Kidney (tissue), 22 donors: ENCODE data around the gene RADX. TPM values are rescaled to one million over a fixed set of nuclear protein-coding genes. Genes with fewer than 3 reads are reported as not detected.
A peak's percentile ranks its signal among the peaks of the same experiment; 100 is the strongest.

Source experiments
- DNase-seq, 5 donors: peaks; one replicate each; pipeline ENCODE4 v3.0.0-alpha.2; 2013 to 2020
- FAIRE-seq: peaks from 2 replicates; lab custom pipeline; 2012; peaks lifted over from hg19 to GRCh38; lab: Jason Lieb, UNC
- H3K27ac ChIP-seq, 2 donors: one replicate each; pipeline ENCODE4 v1.7.0; 2013; ENCODE audit warnings: low read depth in 2 of 2, low read length in 2 of 2, inconsistent platforms in 1 of 2
- H3K27me3 ChIP-seq: one replicate; pipeline ENCODE4 v1.7.1; 2013; ENCODE audit warnings: low read length, inconsistent platforms; ENCODE audit not compliant: control insufficient read depth, insufficient read depth
- H3K36me3 ChIP-seq, 3 donors: one replicate each; pipeline versions ENCODE4 v1.7.0 to v1.7.1; 2013; ENCODE audit warnings: low read length in 3 of 3, control low read depth in 1 of 3, inconsistent platforms in 1 of 3; ENCODE audit not compliant: insufficient read depth in 3 of 3, control insufficient read depth in 2 of 3
- H3K4me1 ChIP-seq, 3 donors: one replicate each; pipeline versions ENCODE4 v1.7.0 to v1.7.1; 2013; ENCODE audit warnings: low read length in 3 of 3, inconsistent platforms in 1 of 3, low read depth in 1 of 3; ENCODE audit not compliant: control insufficient read depth in 2 of 3, insufficient read depth in 2 of 3
- H3K4me3 ChIP-seq, 3 donors: one replicate each; pipeline versions ENCODE4 v1.7.0 to v1.8.1; 2013; ENCODE audit warnings: low read length in 3 of 3, control low read depth in 1 of 3, inconsistent platforms in 1 of 3
- H3K9ac ChIP-seq, 3 donors: one replicate each; pipeline versions ENCODE4 v1.7.0 to v1.7.1; 2013; ENCODE audit warnings: low read length in 3 of 3, control low read depth in 1 of 3, inconsistent platforms in 1 of 3
- H3K9me3 ChIP-seq, 3 donors: one replicate each; pipeline versions ENCODE4 v1.7.0 to v1.7.1; 2013; ENCODE audit warnings: low read length in 3 of 3, control low read depth in 1 of 3, inconsistent platforms in 1 of 3; ENCODE audit not compliant: control insufficient read depth in 2 of 3, insufficient read depth in 1 of 3
- intact Hi-C: fragments of 100-400 bp; cut with DNase I; formaldehyde crosslinking; loops from one replicate; pipeline ENCODE4 v1.11.1; 2022
- long read RNA-seq, 10 donors: library from polyadenylated mRNA in 1 of 10; unstranded in 1 of 10; transcript quantifications; one replicate each; pipeline ENCODE4 v2.0.0 and lab custom pipeline, GENCODE V29; 2021 to 2026
- polyA plus RNA-seq: library from polyadenylated mRNA; stranded (reverse); fragments of 350-450 nt; fragmentation: Illumina TruSeq; extraction: RNeasy Lipid Tissue Mini Kit (QIAGEN cat#74804); gene quantifications from one replicate; pipeline ENCODE4 v1.2.3, GENCODE V29; 2014; ENCODE audit warnings: low read depth, low replicate concordance; ENCODE audit not compliant: insufficient read depth
- total RNA-seq: library from RNA; stranded (reverse); fragmentation: NEBNext Ultra II Directional; extraction: Animal tissue kit (Norgen Biotek cat#: 25700); gene quantifications from one replicate; pipeline ENCODE4 v1.2.1, GENCODE V29; 2021
- TF ChIP-seq, protein P1 (sequence below): IDR thresholded peaks from 3 replicates; pipeline ENCODE4 v1.5.1; 2012; ENCODE audit warnings: mild to moderate bottlenecking, moderate library complexity, borderline replicate concordance; ENCODE audit not compliant: insufficient read depth; ENCODE audit errors: extremely low read depth
- donor health status: control.
- donor health status: control.
- donor health status: control.
- donor health status: control.
- donor health status: control.
- donor health status: DM: yes; HTN: yes; CAD: no.
- donor health status: Normal renal cell carcinoma (clear cell type).

The RADX gene, protein sequence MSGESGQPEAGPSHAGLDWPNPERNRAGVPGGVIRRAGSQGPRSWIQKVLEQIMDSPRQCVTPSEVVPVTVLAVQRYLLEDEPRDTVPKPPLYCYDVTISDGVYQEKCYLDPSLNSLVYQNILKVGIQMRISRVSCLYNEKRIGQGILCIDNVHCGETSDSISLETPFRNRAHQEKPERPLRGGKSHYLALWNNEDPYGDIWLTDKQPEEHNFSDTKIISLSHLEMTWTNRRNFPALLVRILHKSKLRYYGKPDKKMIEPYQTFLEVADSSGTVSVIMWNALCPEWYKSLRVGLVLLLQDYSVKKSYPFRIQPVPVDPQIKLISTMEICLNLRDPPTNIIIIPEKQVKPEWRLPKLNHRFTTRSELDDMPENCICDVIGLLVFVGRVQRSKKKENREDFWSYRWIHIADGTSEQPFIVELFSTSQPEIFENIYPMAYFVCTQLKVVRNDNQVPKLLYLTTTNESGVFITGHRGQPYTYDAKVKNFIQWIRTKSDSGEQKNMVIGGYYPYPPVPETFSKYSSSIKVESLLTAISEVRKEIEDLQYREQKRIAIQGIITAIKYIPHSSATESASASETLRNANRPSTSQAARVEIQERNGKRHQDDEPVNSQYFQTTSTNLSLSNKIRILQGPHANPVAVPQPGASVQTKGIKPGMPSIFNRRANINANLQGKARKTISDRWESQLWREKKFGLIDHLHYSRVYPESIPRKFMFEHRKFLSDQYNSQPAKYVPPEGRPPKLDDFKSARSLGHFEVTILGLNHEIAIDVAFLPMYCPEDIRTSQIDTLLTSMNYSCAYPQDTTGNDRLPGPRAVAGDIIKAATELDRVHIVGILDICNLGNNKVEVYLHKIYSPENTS
- 4.7 TPM for total RNA-seq
- 3.2 TPM for polyA plus RNA-seq
- long read RNA-seq, donor 1: 0 reads
- long read RNA-seq, donor 2, partial matches to known transcripts: 0 of 1 reads
- long read RNA-seq, donor 2, other reads (novel, unspliced or antisense): 0 of 1 reads
- long read RNA-seq, donor 3, partial matches to known transcripts: 0 of 1 reads
- long read RNA-seq, donor 3, other reads (novel, unspliced or antisense): 0 of 1 reads
- long read RNA-seq, donor 4: 0 reads
- long read RNA-seq, donor 5: 0 reads
- long read RNA-seq, donor 6, partial matches to known transcripts: 0 of 1 reads
- long read RNA-seq, donor 6, other reads (novel, unspliced or antisense): 0 of 1 reads
- long read RNA-seq, donor 7, partial matches to known transcripts: 0 of 4 reads
- long read RNA-seq, donor 7, other reads (novel, unspliced or antisense): 1 of 4 reads
- long read RNA-seq, donor 8: 0 reads
- long read RNA-seq, donor 9: 0 reads
- long read RNA-seq, donor 10: 0 reads

DNA sequence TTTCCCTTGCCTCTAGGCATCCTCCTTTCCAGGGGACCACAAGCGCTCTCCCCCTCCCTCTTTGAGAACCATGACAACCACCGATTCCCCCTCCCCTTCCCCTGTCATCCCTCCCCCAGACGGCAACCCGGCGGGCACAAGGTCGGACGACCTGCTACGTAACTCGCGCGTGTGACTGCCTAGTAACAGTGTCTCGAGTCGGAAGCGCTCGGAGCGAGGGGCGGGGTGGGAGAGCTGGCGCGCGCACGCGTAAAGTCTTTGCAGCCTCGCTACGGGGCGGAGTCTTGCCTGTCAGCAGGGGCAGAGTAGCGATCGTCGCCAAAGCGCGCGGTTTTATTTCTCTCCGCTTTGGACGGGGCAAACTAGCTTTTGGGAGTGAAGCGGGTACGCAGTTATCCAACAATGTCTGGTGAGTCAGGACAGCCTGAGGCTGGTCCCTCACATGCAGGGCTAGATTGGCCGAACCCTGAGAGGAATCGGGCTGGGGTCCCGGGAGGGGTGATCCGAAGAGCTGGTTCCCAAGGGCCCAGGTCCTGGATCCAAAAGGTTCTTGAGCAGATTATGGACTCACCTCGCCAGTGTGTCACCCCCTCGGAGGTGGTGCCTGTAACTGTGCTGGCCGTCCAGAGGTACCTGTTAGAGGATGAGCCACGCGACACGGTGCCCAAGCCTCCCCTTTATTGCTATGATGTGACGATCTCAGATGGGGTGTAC lies at the start of gene RADX:
TSS of gene RADX (plus strand) at position 300 of the 714 bp plus-strand sequence. CDS start at position 403, 103 bp downstream.
- peak; percentile 85 to 92 (median 89) for DNase-seq
- no peaks in the 10 kb centered on the region for H3K9me3 ChIP-seq
- H3K4me1 ChIP-seq: no peaks in the 10 kb centered on the region
- intact Hi-C loops: no loop called here
- no peak within 1 kb of the TSS for H3K27ac ChIP-seq
- H3K36me3 ChIP-seq: no peaks in the 10 kb centered on the region
- peaks cover 9% of the 10 kb centered on the region for H3K27me3 ChIP-seq
- TF ChIP-seq, protein P1, sequence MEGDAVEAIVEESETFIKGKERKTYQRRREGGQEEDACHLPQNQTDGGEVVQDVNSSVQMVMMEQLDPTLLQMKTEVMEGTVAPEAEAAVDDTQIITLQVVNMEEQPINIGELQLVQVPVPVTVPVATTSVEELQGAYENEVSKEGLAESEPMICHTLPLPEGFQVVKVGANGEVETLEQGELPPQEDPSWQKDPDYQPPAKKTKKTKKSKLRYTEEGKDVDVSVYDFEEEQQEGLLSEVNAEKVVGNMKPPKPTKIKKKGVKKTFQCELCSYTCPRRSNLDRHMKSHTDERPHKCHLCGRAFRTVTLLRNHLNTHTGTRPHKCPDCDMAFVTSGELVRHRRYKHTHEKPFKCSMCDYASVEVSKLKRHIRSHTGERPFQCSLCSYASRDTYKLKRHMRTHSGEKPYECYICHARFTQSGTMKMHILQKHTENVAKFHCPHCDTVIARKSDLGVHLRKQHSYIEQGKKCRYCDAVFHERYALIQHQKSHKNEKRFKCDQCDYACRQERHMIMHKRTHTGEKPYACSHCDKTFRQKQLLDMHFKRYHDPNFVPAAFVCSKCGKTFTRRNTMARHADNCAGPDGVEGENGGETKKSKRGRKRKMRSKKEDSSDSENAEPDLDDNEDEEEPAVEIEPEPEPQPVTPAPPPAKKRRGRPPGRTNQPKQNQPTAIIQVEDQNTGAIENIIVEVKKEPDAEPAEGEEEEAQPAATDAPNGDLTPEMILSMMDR: no peak
- FAIRE-seq: no peak
- H3K9ac ChIP-seq: peak within 1 kb of the TSS; percentile 39 to 61 (median 45)
- peak within 1 kb of the TSS; percentile 65 to 82 (median 79) for H3K4me3 ChIP-seq

DNA sequence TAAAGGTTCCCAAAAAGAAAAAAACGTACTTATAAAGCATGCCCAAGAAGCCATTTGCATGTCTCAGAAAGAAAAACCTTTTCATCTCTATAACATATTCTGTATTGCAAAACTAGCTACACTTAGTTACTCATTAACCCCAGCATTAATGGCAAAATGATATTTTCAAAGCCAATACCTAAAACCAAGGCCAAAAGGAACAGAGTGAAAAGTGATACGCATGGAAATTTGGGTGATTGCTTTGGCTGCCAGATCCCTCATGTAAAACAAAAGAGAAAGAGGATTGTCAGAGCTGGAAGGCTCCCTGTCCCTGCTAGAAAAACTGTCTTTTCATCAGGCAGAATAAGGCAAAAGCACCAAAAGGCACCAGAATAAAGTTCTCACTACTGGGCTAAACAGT lies 46.8 kb upstream of the RADX start:
- Histone ChIP-seq H3K27ac (no peak overlapping the region), H3K4me1 (no peaks in the 10 kb centered on the region), H3K36me3 (no peaks in the 10 kb centered on the region), H3K9ac (no peak overlapping the region), H3K4me3 (no peak overlapping the region), H3K27me3 (peaks cover 3% of the 10 kb centered on the region), H3K9me3 (no peaks in the 10 kb centered on the region)
- DNase-seq (no peak), FAIRE-seq (no peak)
- intact Hi-C loops: no loop called here
- TF ChIP-seq, protein P1: no peak

DNA sequence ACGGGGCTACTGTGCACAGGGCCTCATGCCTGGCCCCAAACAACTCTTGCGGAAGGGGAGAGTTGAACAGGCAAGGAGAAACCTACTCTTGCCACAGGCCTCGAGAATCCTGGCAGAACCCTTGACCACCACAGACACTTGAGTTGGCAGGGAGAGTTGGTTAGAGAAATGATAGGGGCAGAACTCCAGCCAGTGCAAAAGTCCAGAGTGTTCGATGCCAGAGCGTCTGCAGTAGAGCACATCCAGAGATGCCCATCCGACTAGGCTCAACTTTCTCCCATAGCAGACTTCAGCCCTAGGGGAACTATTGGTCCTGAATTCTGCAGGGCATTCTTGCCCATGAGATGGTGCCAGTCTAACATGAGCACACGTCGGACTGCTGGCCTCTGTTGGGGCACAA lies 45.4 kb upstream of the RADX start:
- FAIRE-seq (no peak), DNase-seq (no peak)
- Histone ChIP-seq H3K9me3 (no peaks in the 10 kb centered on the region), H3K27me3 (no peaks in the 10 kb centered on the region), H3K27ac (no peak overlapping the region), H3K9ac (no peak overlapping the region), H3K4me3 (no peak overlapping the region), H3K36me3 (no peaks in the 10 kb centered on the region), H3K4me1 (no peaks in the 10 kb centered on the region)
- TF ChIP-seq, protein P1: no peak
- intact Hi-C loops: no loop called here
